Measurements from ENCODE around the gene CACFD1. TPM values are rescaled to one million over a fixed set of nuclear protein-coding genes. Genes with fewer than 3 reads are reported as not detected.

Gene CACFD1
- total and polyA plus RNA-seq, 2 experiments from 2014 or later, result 5.8 to 18.2 TPM

- DNase-seq (ENCODE audit: low spot score), result no peak
- H3K27ac Mint-ChIP-seq, result no peak overlapping the region
Measured at GRCh38 chr9:133463864-133464615, 4.3 kb downstream of the CACFD1 start.

More at GRCh38 chr9:133463864-133464615, 4.3 kb downstream of the CACFD1 start:
- no peak for ATAC-seq
- H3F3A ChIP-seq (replicated peaks; ENCODE audit: low read depth), result peaks cover 12% of the 10 kb centered on the region; the same call in 1 of the 2 replicates
- no peaks in the 10 kb centered on the region for H3K27me3 ChIP-seq (ENCODE audit: insufficient read depth)
- H2AFZ ChIP-seq, result no peak overlapping the region
- H4K20me1 ChIP-seq (replicated peaks; ENCODE audit: insufficient read depth), result peaks cover 3% of the 10 kb centered on the region; the same call in 1 of the 2 replicates
- peaks cover 17% of the 10 kb centered on the region for H3K4me1 Mint-ChIP-seq
- no peak overlapping the region for H3K4me2 ChIP-seq
- H3K79me2 ChIP-seq (replicated peaks; ENCODE audit: insufficient read depth), result peaks cover 13% of the 10 kb centered on the region; the same call in 1 of the 2 replicates
- no peak overlapping the region for H3K4me3 Mint-ChIP-seq
- H3K9me3 Mint-ChIP-seq, result no peaks in the 10 kb centered on the region
- no peak overlapping the region for H3K4me3 ChIP-seq
- H3K36me3 Mint-ChIP-seq (ENCODE audit: low read depth), result peaks cover 3% of the 10 kb centered on the region; the same call in 1 of the 3 replicates
- TF ChIP-seq, protein P1, sequence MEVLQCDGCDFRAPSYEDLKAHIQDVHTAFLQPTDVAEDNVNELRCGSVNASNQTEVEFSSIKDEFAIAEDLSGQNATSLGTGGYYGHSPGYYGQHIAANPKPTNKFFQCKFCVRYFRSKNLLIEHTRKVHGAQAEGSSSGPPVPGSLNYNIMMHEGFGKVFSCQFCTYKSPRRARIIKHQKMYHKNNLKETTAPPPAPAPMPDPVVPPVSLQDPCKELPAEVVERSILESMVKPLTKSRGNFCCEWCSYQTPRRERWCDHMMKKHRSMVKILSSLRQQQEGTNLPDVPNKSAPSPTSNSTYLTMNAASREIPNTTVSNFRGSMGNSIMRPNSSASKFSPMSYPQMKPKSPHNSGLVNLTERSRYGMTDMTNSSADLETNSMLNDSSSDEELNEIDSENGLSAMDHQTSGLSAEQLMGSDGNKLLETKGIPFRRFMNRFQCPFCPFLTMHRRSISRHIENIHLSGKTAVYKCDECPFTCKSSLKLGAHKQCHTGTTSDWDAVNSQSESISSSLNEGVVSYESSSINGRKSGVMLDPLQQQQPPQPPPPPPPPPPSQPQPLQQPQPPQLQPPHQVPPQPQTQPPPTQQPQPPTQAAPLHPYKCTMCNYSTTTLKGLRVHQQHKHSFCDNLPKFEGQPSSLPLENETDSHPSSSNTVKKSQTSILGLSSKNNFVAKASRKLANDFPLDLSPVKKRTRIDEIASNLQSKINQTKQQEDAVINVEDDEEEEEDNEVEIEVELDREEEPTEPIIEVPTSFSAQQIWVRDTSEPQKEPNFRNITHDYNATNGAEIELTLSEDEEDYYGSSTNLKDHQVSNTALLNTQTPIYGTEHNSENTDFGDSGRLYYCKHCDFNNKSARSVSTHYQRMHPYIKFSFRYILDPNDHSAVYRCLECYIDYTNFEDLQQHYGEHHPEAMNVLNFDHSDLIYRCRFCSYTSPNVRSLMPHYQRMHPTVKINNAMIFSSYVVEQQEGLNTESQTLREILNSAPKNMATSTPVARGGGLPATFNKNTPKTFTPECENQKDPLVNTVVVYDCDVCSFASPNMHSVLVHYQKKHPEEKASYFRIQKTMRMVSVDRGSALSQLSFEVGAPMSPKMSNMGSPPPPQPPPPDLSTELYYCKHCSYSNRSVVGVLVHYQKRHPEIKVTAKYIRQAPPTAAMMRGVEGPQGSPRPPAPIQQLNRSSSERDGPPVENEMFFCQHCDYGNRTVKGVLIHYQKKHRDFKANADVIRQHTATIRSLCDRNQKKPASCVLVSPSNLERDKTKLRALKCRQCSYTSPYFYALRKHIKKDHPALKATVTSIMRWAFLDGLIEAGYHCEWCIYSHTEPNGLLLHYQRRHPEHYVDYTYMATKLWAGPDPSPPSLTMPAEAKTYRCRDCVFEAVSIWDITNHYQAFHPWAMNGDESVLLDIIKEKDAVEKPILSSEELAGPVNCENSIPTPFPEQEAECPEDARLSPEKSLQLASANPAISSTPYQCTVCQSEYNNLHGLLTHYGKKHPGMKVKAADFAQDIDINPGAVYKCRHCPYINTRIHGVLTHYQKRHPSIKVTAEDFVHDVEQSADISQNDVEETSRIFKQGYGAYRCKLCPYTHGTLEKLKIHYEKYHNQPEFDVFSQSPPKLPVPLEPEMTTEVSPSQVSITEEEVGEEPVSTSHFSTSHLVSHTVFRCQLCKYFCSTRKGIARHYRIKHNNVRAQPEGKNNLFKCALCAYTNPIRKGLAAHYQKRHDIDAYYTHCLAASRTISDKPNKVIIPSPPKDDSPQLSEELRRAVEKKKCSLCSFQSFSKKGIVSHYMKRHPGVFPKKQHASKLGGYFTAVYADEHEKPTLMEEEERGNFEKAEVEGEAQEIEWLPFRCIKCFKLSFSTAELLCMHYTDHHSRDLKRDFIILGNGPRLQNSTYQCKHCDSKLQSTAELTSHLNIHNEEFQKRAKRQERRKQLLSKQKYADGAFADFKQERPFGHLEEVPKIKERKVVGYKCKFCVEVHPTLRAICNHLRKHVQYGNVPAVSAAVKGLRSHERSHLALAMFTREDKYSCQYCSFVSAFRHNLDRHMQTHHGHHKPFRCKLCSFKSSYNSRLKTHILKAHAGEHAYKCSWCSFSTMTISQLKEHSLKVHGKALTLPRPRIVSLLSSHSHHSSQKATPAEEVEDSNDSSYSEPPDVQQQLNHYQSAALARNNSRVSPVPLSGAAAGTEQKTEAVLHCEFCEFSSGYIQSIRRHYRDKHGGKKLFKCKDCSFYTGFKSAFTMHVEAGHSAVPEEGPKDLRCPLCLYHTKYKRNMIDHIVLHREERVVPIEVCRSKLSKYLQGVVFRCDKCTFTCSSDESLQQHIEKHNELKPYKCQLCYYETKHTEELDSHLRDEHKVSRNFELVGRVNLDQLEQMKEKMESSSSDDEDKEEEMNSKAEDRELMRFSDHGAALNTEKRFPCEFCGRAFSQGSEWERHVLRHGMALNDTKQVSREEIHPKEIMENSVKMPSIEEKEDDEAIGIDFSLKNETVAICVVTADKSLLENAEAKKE (CRISPR knock-in tag; IDR thresholded peaks at IDR 0.05), result no peak
- no peak for TF ChIP-seq CREB1 (CRISPR knock-in tag; IDR thresholded peaks at IDR 0.05; ENCODE audit: low read depth)
- no peak for TF ChIP-seq EZH2phosphoT487 (IDR thresholded peaks at IDR 0.05; ENCODE audit: unreplicated experiment)
- TF ChIP-seq, protein P2, sequence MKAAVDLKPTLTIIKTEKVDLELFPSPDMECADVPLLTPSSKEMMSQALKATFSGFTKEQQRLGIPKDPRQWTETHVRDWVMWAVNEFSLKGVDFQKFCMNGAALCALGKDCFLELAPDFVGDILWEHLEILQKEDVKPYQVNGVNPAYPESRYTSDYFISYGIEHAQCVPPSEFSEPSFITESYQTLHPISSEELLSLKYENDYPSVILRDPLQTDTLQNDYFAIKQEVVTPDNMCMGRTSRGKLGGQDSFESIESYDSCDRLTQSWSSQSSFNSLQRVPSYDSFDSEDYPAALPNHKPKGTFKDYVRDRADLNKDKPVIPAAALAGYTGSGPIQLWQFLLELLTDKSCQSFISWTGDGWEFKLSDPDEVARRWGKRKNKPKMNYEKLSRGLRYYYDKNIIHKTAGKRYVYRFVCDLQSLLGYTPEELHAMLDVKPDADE (IDR thresholded peaks at IDR 0.05), result no peak
- no peak for TF ChIP-seq ZNF331 (CRISPR knock-in tag; IDR thresholded peaks at IDR 0.05; ENCODE audit: low read depth)
- TF ChIP-seq REST (IDR thresholded peaks at IDR 0.05; ENCODE audit: unreplicated experiment), result no peak
- TF ChIP-seq NANOG (IDR thresholded peaks at IDR 0.05; ENCODE audit: borderline replicate concordance), result no peak
- TF ChIP-seq JUNB (IDR thresholded peaks at IDR 0.05; ENCODE audit: unreplicated experiment), result no peak
- TF ChIP-seq EZH2 (IDR thresholded peaks at IDR 0.05; ENCODE audit: low read depth, unreplicated experiment), result no peak
- no peak for TF ChIP-seq CTCF (conservative IDR thresholded peaks at IDR 0.05; ENCODE audit: low read depth in 2 of 2)
- TF ChIP-seq STAT1 (IDR thresholded peaks at IDR 0.05; ENCODE audit: unreplicated experiment), result no peak
- peaks cover 13% of the 10 kb centered on the region for H3K27me3 Mint-ChIP-seq (ENCODE audit: insufficient read depth, low read depth, poor library complexity)
- no peak overlapping the region for H3K27ac ChIP-seq (ENCODE audit: low read depth)
- no peaks in the 10 kb centered on the region for H3K9me2 ChIP-seq (ENCODE audit: insufficient read depth)
- peaks cover 9% of the 10 kb centered on the region; the same call in 1 of the 2 replicates for H3K4me1 ChIP-seq (ENCODE audit: insufficient read depth)
- H3K36me3 ChIP-seq (ENCODE audit: insufficient read depth), result no peaks in the 10 kb centered on the region

Measured in GM23338 (cell line).